Measurements from ENCODE around the gene STARD13.

The STARD13 gene

GRCh38 chr13:33285420-33286124 is at the start of gene STARD13:
TSS of gene STARD13 (minus strand) at chr13:33285755. CDS start at chr13:33285638, 117 bp downstream.
- peak within 1 kb of the TSS; percentile 87 for H3K27ac ChIP-seq
- TF ChIP-seq, protein P1, sequence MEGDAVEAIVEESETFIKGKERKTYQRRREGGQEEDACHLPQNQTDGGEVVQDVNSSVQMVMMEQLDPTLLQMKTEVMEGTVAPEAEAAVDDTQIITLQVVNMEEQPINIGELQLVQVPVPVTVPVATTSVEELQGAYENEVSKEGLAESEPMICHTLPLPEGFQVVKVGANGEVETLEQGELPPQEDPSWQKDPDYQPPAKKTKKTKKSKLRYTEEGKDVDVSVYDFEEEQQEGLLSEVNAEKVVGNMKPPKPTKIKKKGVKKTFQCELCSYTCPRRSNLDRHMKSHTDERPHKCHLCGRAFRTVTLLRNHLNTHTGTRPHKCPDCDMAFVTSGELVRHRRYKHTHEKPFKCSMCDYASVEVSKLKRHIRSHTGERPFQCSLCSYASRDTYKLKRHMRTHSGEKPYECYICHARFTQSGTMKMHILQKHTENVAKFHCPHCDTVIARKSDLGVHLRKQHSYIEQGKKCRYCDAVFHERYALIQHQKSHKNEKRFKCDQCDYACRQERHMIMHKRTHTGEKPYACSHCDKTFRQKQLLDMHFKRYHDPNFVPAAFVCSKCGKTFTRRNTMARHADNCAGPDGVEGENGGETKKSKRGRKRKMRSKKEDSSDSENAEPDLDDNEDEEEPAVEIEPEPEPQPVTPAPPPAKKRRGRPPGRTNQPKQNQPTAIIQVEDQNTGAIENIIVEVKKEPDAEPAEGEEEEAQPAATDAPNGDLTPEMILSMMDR (IDR thresholded peaks at IDR 0.05), result peak; percentile 25; the same call in 1 of the 2 replicates
- no peak for TF ChIP-seq ZFX (IDR thresholded peaks at IDR 0.05; ENCODE audit: borderline replicate concordance)

- TF ChIP-seq, protein P1 (IDR thresholded peaks at IDR 0.05), result no peak
- no peak for TF ChIP-seq ZFX (IDR thresholded peaks at IDR 0.05; ENCODE audit: borderline replicate concordance)
- H3K27ac ChIP-seq, result no peak overlapping the region
Observed at GRCh38 chr13:33334831-33335230, 49.3 kb upstream of the STARD13 start.

DNA sequence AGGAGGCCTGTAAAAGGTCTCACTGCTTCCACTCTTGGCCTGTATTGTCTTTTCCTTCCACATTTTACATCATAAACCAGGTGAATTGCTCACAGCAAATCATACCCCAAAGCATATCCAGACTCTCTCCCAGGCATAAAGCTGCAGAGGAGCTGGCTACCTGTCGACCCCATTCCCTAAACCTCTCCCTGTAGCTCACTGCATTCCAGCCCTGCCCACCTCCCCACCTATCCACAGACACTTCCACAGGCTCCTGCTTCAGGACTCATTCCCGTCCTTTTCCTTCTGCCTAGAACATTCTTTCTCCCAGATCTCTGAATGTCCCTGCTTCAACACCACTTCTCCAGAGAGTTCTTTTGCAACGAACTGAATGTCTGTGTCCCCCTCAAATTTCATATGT is 46.4 kb upstream of the STARD13 start:
- TF ChIP-seq, protein P1 (IDR thresholded peaks at IDR 0.05), result no peak
- no peak for TF ChIP-seq ZFX (IDR thresholded peaks at IDR 0.05; ENCODE audit: borderline replicate concordance)
- H3K27ac ChIP-seq, result no peak overlapping the region

DNA sequence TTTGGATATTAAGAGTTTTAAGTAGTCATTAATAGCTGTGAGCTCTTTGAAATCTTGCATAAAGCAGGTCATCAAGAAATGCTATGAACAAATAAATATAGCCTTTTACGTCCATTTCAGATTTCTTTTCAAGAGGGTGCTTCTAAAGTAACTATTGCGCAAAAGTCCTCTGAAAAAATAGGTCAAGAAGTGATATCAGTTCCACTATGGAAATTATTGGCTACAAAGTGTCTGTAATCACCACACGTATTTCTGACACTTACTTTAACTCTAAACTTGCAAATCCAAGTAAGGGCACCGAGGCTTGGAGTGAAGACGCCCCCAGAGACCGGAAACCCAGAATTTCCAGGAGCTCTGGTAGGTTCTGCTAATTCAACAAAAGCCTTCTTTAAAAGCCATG is 44.9 kb upstream of the STARD13 start:
- TF ChIP-seq, protein P1 (IDR thresholded peaks at IDR 0.05), result no peak
- no peak for TF ChIP-seq ZFX (IDR thresholded peaks at IDR 0.05; ENCODE audit: borderline replicate concordance)
- no peak overlapping the region for H3K27ac ChIP-seq

GRCh38 chr13:33328701-33329100 is 43.1 kb upstream of the STARD13 start:
- H3K27ac ChIP-seq, result no peak overlapping the region
- no peak for TF ChIP-seq ZFX (IDR thresholded peaks at IDR 0.05; ENCODE audit: borderline replicate concordance)
- TF ChIP-seq, protein P1 (IDR thresholded peaks at IDR 0.05), result no peak

GRCh38 chr13:33326723-33327122 is 41.2 kb upstream of the STARD13 start:
- TF ChIP-seq, protein P1 (IDR thresholded peaks at IDR 0.05), result no peak
- TF ChIP-seq ZFX (IDR thresholded peaks at IDR 0.05; ENCODE audit: borderline replicate concordance), result no peak
- H3K27ac ChIP-seq, result no peak overlapping the region

DNA sequence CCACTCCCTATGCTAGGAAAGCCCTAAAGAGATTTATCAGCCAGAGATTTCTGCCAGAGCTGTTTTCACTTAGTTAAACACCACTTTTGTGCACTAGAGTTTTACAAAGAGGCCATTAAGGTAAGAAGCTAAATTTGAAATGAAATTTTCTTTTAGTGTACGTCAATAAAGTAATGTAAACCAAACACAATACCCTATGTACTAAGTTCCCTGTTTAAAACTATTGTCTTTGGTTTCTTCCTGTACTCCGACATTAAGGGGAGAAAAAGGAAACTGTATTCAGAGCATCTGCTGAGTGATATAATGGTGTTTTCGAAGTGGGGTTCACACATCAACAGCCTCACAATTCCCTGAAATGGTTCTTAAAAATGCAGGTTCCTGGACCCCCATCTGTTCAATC is 40.7 kb upstream of the STARD13 start:
- no peak overlapping the region for H3K27ac ChIP-seq

More for the DNA sequence above, 40.7 kb upstream of the STARD13 start:
- TF ChIP-seq, protein P1 (IDR thresholded peaks at IDR 0.05), result no peak
- no peak for TF ChIP-seq ZFX (IDR thresholded peaks at IDR 0.05; ENCODE audit: borderline replicate concordance)
